ENCODE results near the gene SLC8A3. TPM values are rescaled to one million over a fixed set of nuclear protein-coding genes. Genes with fewer than 3 reads are reported as not detected.

Gene SLC8A3
- total and polyA plus RNA-seq, 10 of the 15 experiments (the other 5 are each of a cell fraction or from before 2014, with no cell fraction given): 0.04 to 0.17 (median 0.13) TPM; not detected in 3

- TF ChIP-seq CUX1 (IDR thresholded peaks at IDR 0.05; ENCODE audit: insufficient replicate concordance, low read depth, low read length) (no peak), HDAC6 (IDR thresholded peaks at IDR 0.05; ENCODE audit: unreplicated experiment) (no peak), MAX (IDR thresholded peaks at IDR 0.05; ENCODE audit: low read depth, low read length) (no peak), NFXL1 (IDR thresholded peaks at IDR 0.05; ENCODE audit: borderline replicate concordance) (no peak), SIX5 (IDR thresholded peaks at IDR 0.05; ENCODE audit: low read depth, low read length, severe bottlenecking) (no peak), PKNOX1 (IDR thresholded peaks at IDR 0.05) (no peak), ETV6 (conservative IDR thresholded peaks at IDR 0.05 in 1 of 2, IDR thresholded peaks at IDR 0.05 in 1 of 2; ENCODE audit: borderline replicate concordance in 1 of 2, low read depth in 1 of 2) (no peak), USF1 (IDR thresholded peaks at IDR 0.05; ENCODE audit: borderline replicate concordance, extremely low read length, insufficient read depth, low read depth, low read length) (no peak), SMARCA5 (IDR thresholded peaks at IDR 0.05) (no peak), GATAD2B (conservative IDR thresholded peaks at IDR 0.05; ENCODE audit: low read depth) (no peak), POLR2AphosphoS5 (IDR thresholded peaks at IDR 0.05; ENCODE audit: low read length) (no peak), ZNF687 (IDR thresholded peaks at IDR 0.05) (no peak), DPF2 (IDR thresholded peaks at IDR 0.05) (no peak)
Observed at GRCh38 chr14:70181276-70181675, 7.5 kb downstream of the SLC8A3 start (continued).
